Tibial nerve (tissue), 3 donors: ENCODE results near the gene IL17RE.

ENCODE experiments used
- POLR2A ChIP-seq, 2 donors: fragments of 450-650 bp; IDR thresholded peaks; one replicate each; pipeline ENCODE4 v1.6.1; 2017; ENCODE audit warnings: antibody characterized with exemption in 2 of 2, mild to moderate bottlenecking in 2 of 2, moderate library complexity in 2 of 2
- TF ChIP-seq, protein P1 (sequence below), 5 experiments: fragments of 200-600 bp in 3 of 5; fragments of 450-650 bp in 2 of 5; sonication (generic) in 3 of 5; IDR thresholded peaks; one replicate each; pipeline ENCODE4 v1.5.1; 2016 to 2019; ENCODE audit warnings: antibody characterized with exemption in 5 of 5, mild to moderate bottlenecking in 3 of 5, moderate library complexity in 2 of 5

GRCh38 chr3:9899289-9899791 lies 3.3 kb upstream of the IL17RE start:
- no peak for TF ChIP-seq POLR2A (IDR thresholded peaks at IDR 0.05)
- TF ChIP-seq, protein P1, sequence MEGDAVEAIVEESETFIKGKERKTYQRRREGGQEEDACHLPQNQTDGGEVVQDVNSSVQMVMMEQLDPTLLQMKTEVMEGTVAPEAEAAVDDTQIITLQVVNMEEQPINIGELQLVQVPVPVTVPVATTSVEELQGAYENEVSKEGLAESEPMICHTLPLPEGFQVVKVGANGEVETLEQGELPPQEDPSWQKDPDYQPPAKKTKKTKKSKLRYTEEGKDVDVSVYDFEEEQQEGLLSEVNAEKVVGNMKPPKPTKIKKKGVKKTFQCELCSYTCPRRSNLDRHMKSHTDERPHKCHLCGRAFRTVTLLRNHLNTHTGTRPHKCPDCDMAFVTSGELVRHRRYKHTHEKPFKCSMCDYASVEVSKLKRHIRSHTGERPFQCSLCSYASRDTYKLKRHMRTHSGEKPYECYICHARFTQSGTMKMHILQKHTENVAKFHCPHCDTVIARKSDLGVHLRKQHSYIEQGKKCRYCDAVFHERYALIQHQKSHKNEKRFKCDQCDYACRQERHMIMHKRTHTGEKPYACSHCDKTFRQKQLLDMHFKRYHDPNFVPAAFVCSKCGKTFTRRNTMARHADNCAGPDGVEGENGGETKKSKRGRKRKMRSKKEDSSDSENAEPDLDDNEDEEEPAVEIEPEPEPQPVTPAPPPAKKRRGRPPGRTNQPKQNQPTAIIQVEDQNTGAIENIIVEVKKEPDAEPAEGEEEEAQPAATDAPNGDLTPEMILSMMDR (IDR thresholded peaks at IDR 0.05) = no peak
